Body of pancreas (tissue), 4 donors: ENCODE results near the gene STRBP.

Experiments
- POLR2A ChIP-seq, 3 donors: fragments of 450-650 bp; IDR thresholded peaks; one replicate each; pipeline ENCODE4 v1.6.1; 2016; ENCODE audit warnings: antibody characterized with exemption in 3 of 3, mild to moderate bottlenecking in 2 of 3
- TF ChIP-seq, protein P1 (sequence below), 7 experiments: fragments of 450-650 bp in 4 of 7; fragments of 200-600 bp in 3 of 7; sonication (generic) in 3 of 7; IDR thresholded peaks; one replicate each; pipeline ENCODE4 v1.5.1; 2016 to 2019; ENCODE audit warnings: antibody characterized with exemption in 7 of 7

DNA sequence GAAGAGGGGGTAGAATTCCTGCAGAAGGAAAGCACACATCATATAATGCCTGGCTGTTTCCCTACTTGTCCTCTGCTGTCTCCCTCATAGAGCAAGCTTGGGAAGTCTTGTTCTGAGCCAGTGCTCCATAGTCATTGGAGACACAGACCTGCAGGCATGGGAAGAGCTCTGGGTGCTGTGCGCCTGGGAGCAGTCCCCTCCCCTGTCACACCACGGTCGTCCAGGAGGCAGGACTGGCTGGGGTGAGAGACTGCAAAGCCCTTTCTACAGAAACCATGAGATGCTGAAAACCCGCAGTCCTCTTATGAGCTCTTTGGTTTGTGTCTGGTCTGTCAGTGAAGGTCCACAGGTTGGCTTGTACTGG, 170.3 kb downstream of the STRBP start:
- TF ChIP-seq, protein P1, sequence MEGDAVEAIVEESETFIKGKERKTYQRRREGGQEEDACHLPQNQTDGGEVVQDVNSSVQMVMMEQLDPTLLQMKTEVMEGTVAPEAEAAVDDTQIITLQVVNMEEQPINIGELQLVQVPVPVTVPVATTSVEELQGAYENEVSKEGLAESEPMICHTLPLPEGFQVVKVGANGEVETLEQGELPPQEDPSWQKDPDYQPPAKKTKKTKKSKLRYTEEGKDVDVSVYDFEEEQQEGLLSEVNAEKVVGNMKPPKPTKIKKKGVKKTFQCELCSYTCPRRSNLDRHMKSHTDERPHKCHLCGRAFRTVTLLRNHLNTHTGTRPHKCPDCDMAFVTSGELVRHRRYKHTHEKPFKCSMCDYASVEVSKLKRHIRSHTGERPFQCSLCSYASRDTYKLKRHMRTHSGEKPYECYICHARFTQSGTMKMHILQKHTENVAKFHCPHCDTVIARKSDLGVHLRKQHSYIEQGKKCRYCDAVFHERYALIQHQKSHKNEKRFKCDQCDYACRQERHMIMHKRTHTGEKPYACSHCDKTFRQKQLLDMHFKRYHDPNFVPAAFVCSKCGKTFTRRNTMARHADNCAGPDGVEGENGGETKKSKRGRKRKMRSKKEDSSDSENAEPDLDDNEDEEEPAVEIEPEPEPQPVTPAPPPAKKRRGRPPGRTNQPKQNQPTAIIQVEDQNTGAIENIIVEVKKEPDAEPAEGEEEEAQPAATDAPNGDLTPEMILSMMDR (IDR thresholded peaks at IDR 0.05), result no peak
- TF ChIP-seq POLR2A (IDR thresholded peaks at IDR 0.05), result no peak
